Neural crest cell (in vitro differentiated cells): ENCODE results near the gene DNAJC18. TPM values are rescaled to one million over a fixed set of nuclear protein-coding genes. Genes with fewer than 3 reads are reported as not detected.
"Not testable (repeated sequence)": the region's sequence is repeated elsewhere in the genome, so short reads cannot be mapped to it uniquely, and the experiment has no call there.

Experiments
- DNase-seq: peaks from one replicate; pipeline ENCODE4 v3.0.0; 2021; ENCODE audit warnings: low read depth, mixed read lengths, low spot score
- H3K27ac Mint-ChIP-seq: one replicate; pipeline ENCODE4 v1.8.0; 2021; ENCODE audit warnings: mild to moderate bottlenecking, mixed read lengths; ENCODE audit not compliant: unreplicated experiment
- H3K27me3 Mint-ChIP-seq: 2 replicates; pipeline ENCODE4 v1.8.0; 2021; ENCODE audit warnings: low read depth, mild to moderate bottlenecking, mixed read lengths
- H3K36me3 Mint-ChIP-seq: 2 replicates; pipeline ENCODE4 v1.8.0; 2021; ENCODE audit warnings: low read depth, mild to moderate bottlenecking, mixed read lengths
- H3K4me1 Mint-ChIP-seq: 2 replicates; pipeline ENCODE4 v1.8.0; 2021; ENCODE audit warnings: mixed read lengths
- H3K4me3 Mint-ChIP-seq: one replicate; pipeline ENCODE4 v1.8.0; 2021; ENCODE audit warnings: mild to moderate bottlenecking, mixed read lengths
- H3K9me3 Mint-ChIP-seq: 2 replicates; pipeline ENCODE4 v1.8.0; 2021; ENCODE audit warnings: mixed read lengths
- CTCF ChIP-seq: fragments of 200-600 bp; sonication (generic); conservative IDR thresholded peaks from 2 replicates; pipeline ENCODE4 v1.5.0; 2021; ENCODE audit warnings: antibody characterized with exemption, mild to moderate bottlenecking
- total RNA-seq: library from RNA; stranded (reverse); gene quantifications from 2 replicates; pipeline ENCODE4 v1.2.1, GENCODE V29; 2021

DNAJC18 gene
- total RNA-seq, 1 donor from 2014 or later, result 27.9 TPM

- H3K36me3 Mint-ChIP-seq, result no peaks in the 10 kb centered on the region
- H3K27ac Mint-ChIP-seq, result no peak overlapping the region
- no peak overlapping the region for H3K4me3 Mint-ChIP-seq
- no peak for DNase-seq
- no peaks in the 10 kb centered on the region for H3K4me1 Mint-ChIP-seq
- no peak for TF ChIP-seq CTCF
- H3K27me3 Mint-ChIP-seq, result peaks cover 20% of the 10 kb centered on the region
- no peaks in the 10 kb centered on the region for H3K9me3 Mint-ChIP-seq
Measured at GRCh38 chr5:139445325-139446170, 6.2 kb upstream of the DNAJC18 start.

GRCh38 chr5:139443831-139444453 is 4.6 kb upstream of the DNAJC18 start:
- peak overlapping the region; percentile 14 for H3K4me3 Mint-ChIP-seq
- H3K27ac Mint-ChIP-seq, result no peak overlapping the region
- no peaks in the 10 kb centered on the region for H3K36me3 Mint-ChIP-seq
- H3K9me3 Mint-ChIP-seq, result no peaks in the 10 kb centered on the region
- TF ChIP-seq CTCF, result no peak
- no peak for DNase-seq
- peaks cover 18% of the 10 kb centered on the region for H3K27me3 Mint-ChIP-seq
- H3K4me1 Mint-ChIP-seq, result peaks cover 6% of the 10 kb centered on the region

- not testable (repeated sequence) for H3K36me3 Mint-ChIP-seq, DNase-seq, H3K4me3 Mint-ChIP-seq, H3K27ac Mint-ChIP-seq, H3K9me3 Mint-ChIP-seq, H3K27me3 Mint-ChIP-seq
- H3K4me1 Mint-ChIP-seq, result peaks cover 23% of the 10 kb centered on the region
Measured at GRCh38 chr5:139440416-139440815, 1.1 kb upstream of the DNAJC18 start.

- no peak for TF ChIP-seq CTCF
- DNase-seq, result no peak
- H3K36me3 Mint-ChIP-seq, result peaks cover 6% of the 10 kb centered on the region
- H3K4me3 Mint-ChIP-seq, result peak overlapping the region; percentile 97
- no peak overlapping the region for H3K27ac Mint-ChIP-seq
- H3K4me1 Mint-ChIP-seq, result peaks cover 23% of the 10 kb centered on the region
- H3K27me3 Mint-ChIP-seq, result peaks cover 2% of the 10 kb centered on the region
- H3K9me3 Mint-ChIP-seq, result no peaks in the 10 kb centered on the region
Measured at GRCh38 chr5:139438707-139439012, 665 bp downstream of the DNAJC18 start.

GRCh38 chr5:139435676-139436075 is 3.6 kb downstream of the DNAJC18 start:
- TF ChIP-seq CTCF, result no peak
- H3K27ac Mint-ChIP-seq, result no peak overlapping the region
- no peak for DNase-seq
- no peak overlapping the region for H3K4me3 Mint-ChIP-seq
- peaks cover 23% of the 10 kb centered on the region for H3K4me1 Mint-ChIP-seq
- no peaks in the 10 kb centered on the region for H3K9me3 Mint-ChIP-seq
- H3K27me3 Mint-ChIP-seq, result no peaks in the 10 kb centered on the region
- peaks cover 6% of the 10 kb centered on the region for H3K36me3 Mint-ChIP-seq

GRCh38 chr5:139431706-139432105 is 7.6 kb downstream of the DNAJC18 start:
- Mint-ChIP-seq H3K9me3 (no peaks in the 10 kb centered on the region), H3K27ac (no peak overlapping the region), H3K36me3 (peaks cover 3% of the 10 kb centered on the region), H3K4me3 (no peak overlapping the region), H3K27me3 (no peaks in the 10 kb centered on the region), H3K4me1 (no peaks in the 10 kb centered on the region)
- no peak for DNase-seq
- TF ChIP-seq CTCF, result no peak
